CD4-positive, alpha-beta T cell treated with Interleukin-21 for 1 hour (primary cell): ENCODE results near the gene ELL.
"Not testable (repeated sequence)": the region's sequence is repeated elsewhere in the genome, so short reads cannot be mapped to it uniquely, and the experiment has no call there.

Experiments
- DNase-seq: peaks from one replicate; pipeline ENCODE4 v3.0.0-alpha.2; 2020

ELL gene

GRCh38 chr19:18521692-18522123 is at the start of gene ELL:
Gene ELL (minus strand): TSS chr19:18522070. CDS start chr19:18522055, 15 bp downstream.
- DNase-seq: no peak

GRCh38 chr19:18568367-18568766 is 46.5 kb upstream of the ELL start:
- no peak for DNase-seq

- no peak for DNase-seq
Measured at GRCh38 chr19:18566953-18567352, 45.1 kb upstream of the ELL start.

- DNase-seq: no peak
Measured at GRCh38 chr19:18562086-18562485, 40.2 kb upstream of the ELL start.

- no peak for DNase-seq
Measured at GRCh38 chr19:18559685-18560084, 37.8 kb upstream of the ELL start.

- DNase-seq: peak; percentile 10
Measured at GRCh38 chr19:18558604-18559003, 36.7 kb upstream of the ELL start.

- peak; percentile 22 for DNase-seq
Measured at GRCh38 chr19:18558202-18558555, 36.3 kb upstream of the ELL start.

GRCh38 chr19:18557411-18558201 is 35.7 kb upstream of the ELL start, which contains the start of gene KXD1:
Gene KXD1 (plus strand): TSS chr19:18557870. CDS start chr19:18562057, 4,187 bp downstream.
- DNase-seq: peak; percentile 99

- DNase-seq: no peak
Measured at GRCh38 chr19:18551631-18552030, 29.8 kb upstream of the ELL start.

- peak; percentile 91 for DNase-seq
Measured at GRCh38 chr19:18543814-18544475, 22.1 kb upstream of the ELL start.

GRCh38 chr19:18542941-18543813 is 21.3 kb upstream of the ELL start, which contains the start of gene FKBP8:
Gene FKBP8 (minus strand): TSS chr19:18543573. CDS start chr19:18541970, 1,603 bp downstream.
- peak; percentile 94 for DNase-seq

- DNase-seq: no peak
Measured at GRCh38 chr19:18541992-18542940, 20.4 kb upstream of the ELL start.

- no peak for DNase-seq
Measured at GRCh38 chr19:18541258-18541991, 19.6 kb upstream of the ELL start.

GRCh38 chr19:18540200-18540599 is 18.3 kb upstream of the ELL start:
- DNase-seq: not testable (repeated sequence)

GRCh38 chr19:18539372-18539771 is 17.5 kb upstream of the ELL start:
- DNase-seq: no peak

- DNase-seq: no peak
Measured at GRCh38 chr19:18538115-18538514, 16.2 kb upstream of the ELL start.

- no peak for DNase-seq
Measured at GRCh38 chr19:18537431-18537830, 15.6 kb upstream of the ELL start.

- DNase-seq: no peak
Measured at GRCh38 chr19:18536475-18536874, 14.6 kb upstream of the ELL start.

GRCh38 chr19:18533058-18533457 is 11.2 kb upstream of the ELL start:
- DNase-seq: no peak

- DNase-seq: no peak
Measured at GRCh38 chr19:18532168-18532890, 10.5 kb upstream of the ELL start.

- no peak for DNase-seq
Measured at GRCh38 chr19:18531485-18531884, 9.6 kb upstream of the ELL start.
